K562 (cell line): ENCODE data around the gene OAT. TPM values are rescaled to one million over a fixed set of nuclear protein-coding genes. Genes with fewer than 3 reads are reported as not detected.

ENCODE experiments used
- ATAC-seq: fragments of 200-7000 bp; cut with Tn5 transposase; 3 replicates; pipeline ENCODE4 v1.9.1; 2020; ENCODE audit warnings: moderate library complexity
- BruUV-seq: library from RNA; stranded (reverse); fragments of 400-500 nt; replicated peaks from 2 replicates; lab custom pipeline; 2021; lab: Mats Ljungman, UMichigan
- CTCF ChIA-PET: fragments of 300-600 bp; formaldehyde crosslinking; extraction: SDS; loops from one replicate; lab custom pipeline; 2021; ENCODE audit warnings: low intra/inter-chr PET ratio; lab: Yijun Ruan, JAX
- POLR2A ChIA-PET: fragments of 300-600, 350-650 bp; sonication (Branson Sonifier 250); formaldehyde crosslinking; extraction: SDS; loops from one replicate; lab custom pipeline; 2021; ENCODE audit warnings: antibody characterized with exemption, inconsistent platforms; lab: Yijun Ruan, JAX
- DNase-seq, 4 experiments: peaks; one replicate each; pipeline versions ENCODE4 v3.0.0 to v3.0.0-alpha.2; 2011 to 2018; ENCODE audit warnings: low spot score in 3 of 4, mixed read lengths in 3 of 4; ENCODE audit errors: extremely low read depth in 1 of 4
- FAIRE-seq: peaks from 2 replicates; lab custom pipeline; 2011; peaks lifted over from hg19 to GRCh38; lab: Jason Lieb, UNC
- H2AFZ ChIP-seq: 2 replicates; pipeline ENCODE4 v1.6.0; 2011; ENCODE audit warnings: low read depth, low read length, control low read depth, inconsistent platforms
- H3K27ac ChIP-seq: fragments of 200-600 bp; 3 replicates; pipeline ENCODE4 v1.8.0; 2011; ENCODE audit warnings: low read depth, mild to moderate bottlenecking, control low read depth, inconsistent platforms, low read length, moderate library complexity, mixed read lengths; ENCODE audit errors: extremely low read depth
- H3K27me3 ChIP-seq, 2 experiments: fragments of 300-600 bp in 1 of 2; 2 replicates in 1 of 2; 3 replicates in 1 of 2; pipeline versions ENCODE4 v1.6.0 to v1.8.0; 2011; ENCODE audit warnings: inconsistent platforms in 2 of 2, low read length in 2 of 2, mild to moderate bottlenecking in 1 of 2, mixed read lengths in 1 of 2, moderate library complexity in 1 of 2; ENCODE audit not compliant: control insufficient read depth in 2 of 2, insufficient read depth in 2 of 2
- H3K36me3 ChIP-seq: fragments of 300-600 bp; 3 replicates; pipeline ENCODE4 v1.8.0; 2011; ENCODE audit warnings: mild to moderate bottlenecking, low read length, inconsistent platforms; ENCODE audit not compliant: control insufficient read depth, insufficient read depth
- H3K4me1 ChIP-seq, 2 experiments: fragments of 200-600 bp in 1 of 2; replicated peaks in 1 of 2; 2 replicates in 1 of 2; 3 replicates in 1 of 2; pipeline versions ENCODE4 v1.5.1 to v1.8.0; 2011; ENCODE audit warnings: inconsistent platforms in 2 of 2, low read length in 2 of 2, mild to moderate bottlenecking in 1 of 2, mixed read lengths in 1 of 2, moderate library complexity in 1 of 2; ENCODE audit not compliant: control insufficient read depth in 2 of 2, insufficient read depth in 2 of 2
- H3K4me2 ChIP-seq: 2 replicates; pipeline ENCODE4 v1.6.1; 2011; ENCODE audit warnings: low read length, control low read depth, inconsistent platforms, mixed read lengths; ENCODE audit not compliant: insufficient read depth
- H3K4me3 ChIP-seq: fragments of 200-600 bp; sonication (generic), shearing (Covaris generic); 2 replicates; pipeline ENCODE4 v1.5.1; 2016; ENCODE audit warnings: control low read depth, inconsistent platforms
- H3K79me2 ChIP-seq: fragments of 200-600 bp; 3 replicates; pipeline ENCODE4 v1.8.0; 2011; ENCODE audit warnings: low read length, inconsistent platforms; ENCODE audit not compliant: control insufficient read depth, insufficient read depth
- H3K9ac ChIP-seq, 2 experiments: 2 replicates each; pipeline versions ENCODE4 v1.6.0 to v1.6.1; 2011; ENCODE audit warnings: low read depth in 2 of 2, low read length in 2 of 2, control low read depth in 1 of 2, inconsistent platforms in 1 of 2, mild to moderate bottlenecking in 1 of 2, mixed read lengths in 1 of 2; ENCODE audit not compliant: insufficient read depth in 1 of 2
- H3K9me1 ChIP-seq: one replicate; pipeline ENCODE4 v1.6.0; 2011; ENCODE audit warnings: inconsistent platforms, mild to moderate bottlenecking, low read length, moderate library complexity; ENCODE audit not compliant: control insufficient read depth, insufficient read depth
- H3K9me3 ChIP-seq: replicated peaks from 2 replicates; pipeline ENCODE4 v1.5.1; 2011; ENCODE audit warnings: low read depth, low read length, inconsistent platforms; ENCODE audit not compliant: control insufficient read depth, insufficient read depth
- H4K20me1 ChIP-seq: replicated peaks from 2 replicates; pipeline ENCODE4 v1.6.1; 2011; ENCODE audit warnings: low read length, inconsistent platforms, mixed read lengths; ENCODE audit not compliant: control insufficient read depth, insufficient read depth
- DACH1 ChIP-seq: fragments of 450-650 bp; IDR thresholded peaks from 2 replicates; pipeline ENCODE4 v1.6.1; 2018; ENCODE audit not compliant: partially characterized antibody
- POLR3A ChIP-seq: IDR thresholded peaks from 2 replicates; pipeline ENCODE4 v1.6.1; 2011; ENCODE audit warnings: borderline replicate concordance, mild to moderate bottlenecking, moderate library complexity; ENCODE audit not compliant: insufficient read length, insufficient read depth; ENCODE audit errors: extremely low read depth
- PRPF4 ChIP-seq: fragments of 200-400 bp; formaldehyde crosslinking; IDR thresholded peaks from one replicate; pipeline ENCODE4 v1.6.1; 2017; ENCODE audit warnings: low read length, low read depth, mild to moderate bottlenecking; ENCODE audit not compliant: insufficient read depth, poor library complexity, severe bottlenecking
- RFX7 ChIP-seq: fragments of 250-450 bp; sonication (Bioruptor Pico); IDR thresholded peaks from 2 replicates; pipeline ENCODE4 v1.5.1; 2021; ENCODE audit warnings: mild to moderate bottlenecking
- ZBTB7A ChIP-seq: IDR thresholded peaks from 2 replicates; pipeline ENCODE4 v1.6.1; 2011; ENCODE audit warnings: low read depth, mild to moderate bottlenecking, low read length, moderate library complexity, borderline replicate concordance; ENCODE audit not compliant: control insufficient read depth
- ZNF444 ChIP-seq: fragments of 250-450 bp; sonication (Bioruptor Pico); IDR thresholded peaks from 2 replicates; pipeline ENCODE4 v1.4.0; 2020; ENCODE audit warnings: mild to moderate bottlenecking, moderate library complexity
- ZNF561 ChIP-seq: fragments of 450-650 bp; formaldehyde crosslinking; conservative IDR thresholded peaks from 2 replicates; pipeline ENCODE4 v1.4.0; 2020; ENCODE audit warnings: mild to moderate bottlenecking, moderate library complexity
- ZNF592 ChIP-seq: fragments of 450-650 bp; IDR thresholded peaks from 2 replicates; pipeline ENCODE4 v1.6.1; 2017; ENCODE audit warnings: antibody characterized with exemption, mild to moderate bottlenecking
- ZSCAN32 ChIP-seq: fragments of 450-650 bp; formaldehyde crosslinking; IDR thresholded peaks from 2 replicates; pipeline ENCODE4 v1.4.0; 2020; ENCODE audit warnings: mild to moderate bottlenecking, moderate library complexity
- WGBS: fragments of 100-300 bp; shearing (Covaris generic); methylation state at CpG from one replicate; pipeline ENCODE4 v1.1.6; 2016; ENCODE audit warnings: low coverage, mixed read lengths; ENCODE audit not compliant: insufficient coverage; ENCODE audit errors: missing lambda C conversion rate; 5-methylcytosine and 5-hydroxymethylcytosine counted together
- in situ Hi-C: fragments of 300-500 bp; cut with MboI; formaldehyde crosslinking; loops from 4 replicates; pipeline ENCODE4 v1.15.0; 2018; ENCODE audit warnings: inconsistent platforms, mixed read lengths
- intact Hi-C: fragments of 100-400 bp; cut with micrococcal nuclease; formaldehyde crosslinking; loops from 2 replicates; pipeline ENCODE4 v1.14.2; 2022
- polyA plus RNA-seq, 8 experiments: library from polyadenylated mRNA; depleted of rRNA in 4 of 8; stranded (reverse) in 5 of 8; unstranded in 3 of 8; fragments of >200 nt; fragmentation: Nextera tagmentation in 2 of 8; fragmentation: Illumina TruSeq in 1 of 8; extraction: Ambion mirVana in 2 of 8; extraction: Trizol in 1 of 8; gene quantifications; 2 replicates each; pipeline versions ENCODE4 v1.2.1 to v1.2.3, GENCODE V29; 2011 to 2014; ENCODE audit warnings: inconsistent platforms in 1 of 8, missing spikeins in 1 of 8
- total RNA-seq, 7 experiments: library from RNA; depleted of rRNA in 6 of 7; stranded (reverse); fragments of >200 nt in 6 of 7; fragmentation: Illumina TruSeq in 2 of 7; extraction: Trizol in 2 of 7; gene quantifications; 2 replicates each; pipeline versions ENCODE4 v1.2.1 to v1.2.3, GENCODE V29; 2011 to 2021; ENCODE audit warnings: low replicate concordance in 1 of 7

Gene OAT
- total and polyA plus RNA-seq, 9 of the 15 experiments (the other 6 are each of a cell fraction or from before 2014, with no cell fraction given): 100 to 312 (median 163) TPM

DNA sequence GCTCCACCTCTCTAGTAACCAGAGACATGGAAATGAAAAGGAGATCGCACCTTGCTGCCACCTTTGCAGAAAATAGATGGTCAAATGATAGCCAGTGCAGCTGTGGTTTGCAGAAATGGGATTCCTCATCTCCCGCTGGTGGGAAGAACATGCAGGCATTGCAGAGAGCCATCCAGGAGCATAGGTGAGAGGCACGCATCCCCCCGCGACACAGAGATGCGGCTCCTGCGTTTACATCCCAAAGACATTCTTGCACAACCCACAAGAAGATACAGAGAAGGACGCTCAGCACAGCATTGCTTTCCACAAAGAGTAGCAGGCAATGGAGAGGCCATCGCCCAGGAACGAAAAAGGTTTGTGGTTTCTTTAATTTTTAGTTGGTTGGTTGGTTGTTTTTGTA, 56.2 kb downstream of the OAT start:
- H3K79me2 ChIP-seq: no peaks in the 10 kb centered on the region
- TF ChIP-seq PRPF4 (no peak), RFX7 (CRISPR knock-in tag) (no peak), ZSCAN32 (no peak), ZNF444 (no peak), ZNF592 (no peak), ZBTB7A (no peak), DACH1 (no peak), ZNF561 (CRISPR knock-in tag) (no peak), POLR3A (no peak)
- H3K4me3 ChIP-seq: no peak overlapping the region
- H3K27ac ChIP-seq: no peak overlapping the region
- ChIA-PET CTCF (no interaction called here), POLR2A (no interaction called here)
- H3K9me3 ChIP-seq: no peaks in the 10 kb centered on the region
- no peaks in the 10 kb centered on the region; a peak in 1 of 5 replicates for H3K4me1 ChIP-seq
- no peak overlapping the region for H3K9ac ChIP-seq
- intact Hi-C loops: no loop called here
- H4K20me1 ChIP-seq: no peaks in the 10 kb centered on the region; the same call in 1 of the 2 replicates
- FAIRE-seq (no peak), DNase-seq (no peak), ATAC-seq (no peak)
- 1% methylated on average over 10 of the region's 10 CpGs for WGBS
- BruUV-seq: no TSS peak
- H3K9me1 ChIP-seq: no peaks in the 10 kb centered on the region
- H3K36me3 ChIP-seq: no peaks in the 10 kb centered on the region
- H3K27me3 ChIP-seq: peaks cover 3 to 37% of the 10 kb centered on the region in 2 experiments; a peak in 2 of 5 replicates
- H3K4me2 ChIP-seq: no peak overlapping the region
- no peak overlapping the region for H2AFZ ChIP-seq
- in situ Hi-C loops: no loop called here
